GM19099 (cell line): ENCODE measurements around the gene GEMIN7.

ENCODE experiments used
- POLR2A ChIP-seq: IDR thresholded peaks from 3 replicates; pipeline ENCODE4 v1.6.1; 2011; ENCODE audit warnings: low read depth; ENCODE audit not compliant: insufficient read length; ENCODE audit errors: extremely low read depth

GEMIN7 gene

DNA sequence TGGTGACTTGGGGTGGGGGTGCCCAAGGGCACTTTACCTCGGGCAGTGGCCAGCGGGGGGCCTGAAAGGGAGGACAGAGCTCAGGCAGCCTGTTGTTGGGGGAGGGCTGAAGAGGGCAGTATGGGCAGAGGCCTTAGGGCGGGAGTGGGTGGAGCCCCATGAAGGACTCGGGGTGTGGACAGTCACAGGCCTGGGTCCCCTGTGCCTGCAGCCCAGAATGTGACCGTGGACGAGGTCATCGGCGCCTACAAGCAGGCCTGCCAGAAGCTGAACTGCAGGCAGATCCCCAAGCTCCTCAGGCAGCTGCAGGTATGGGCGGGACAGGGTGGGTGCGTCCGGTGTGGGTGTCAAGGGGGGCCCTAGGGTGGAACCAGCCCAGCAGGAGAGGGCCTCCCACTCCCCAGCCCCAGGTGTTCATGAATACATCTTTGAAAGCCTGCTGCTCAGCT lies 59.3 kb downstream of the GEMIN7 start:
- no peak for TF ChIP-seq POLR2A

GRCh38 chr19:45139286-45140143 lies 60.5 kb downstream of the GEMIN7 start:
- no peak for TF ChIP-seq POLR2A

- TF ChIP-seq POLR2A = no peak
Observed at GRCh38 chr19:45140144-45140503, 61.1 kb downstream of the GEMIN7 start.

- TF ChIP-seq POLR2A = no peak
Observed at GRCh38 chr19:45140533-45140932, 61.5 kb downstream of the GEMIN7 start.
